RWPE1 (cell line): Measurements from ENCODE around the gene TPRG1.

ENCODE experiments used
- CTCF ChIA-PET: fragments of 350-600 bp; sonication (Branson Sonifier 250); formaldehyde crosslinking; extraction: SDS; loops from one replicate; lab custom pipeline; 2021; lab: Yijun Ruan, JAX
- POLR2A ChIA-PET: fragments of 400-600 bp; formaldehyde crosslinking; extraction: SDS; loops from one replicate; lab custom pipeline; 2020; ENCODE audit warnings: antibody characterized with exemption; ENCODE audit not compliant: low non-redundant PET; lab: Yijun Ruan, JAX
- DNase-seq: peaks from one replicate; pipeline ENCODE4 v3.0.0; 2012; ENCODE audit warnings: low spot score
- H3K27ac ChIP-seq: fragments of 450-650 bp; 2 replicates; pipeline ENCODE4 v1.5.1; 2017
- TF ChIP-seq, protein P1 (sequence below): fragments of 450-650 bp; conservative IDR thresholded peaks from 2 replicates; pipeline ENCODE4 v1.5.1; 2017; ENCODE audit warnings: low read depth, mild to moderate bottlenecking

Gene TPRG1

DNA sequence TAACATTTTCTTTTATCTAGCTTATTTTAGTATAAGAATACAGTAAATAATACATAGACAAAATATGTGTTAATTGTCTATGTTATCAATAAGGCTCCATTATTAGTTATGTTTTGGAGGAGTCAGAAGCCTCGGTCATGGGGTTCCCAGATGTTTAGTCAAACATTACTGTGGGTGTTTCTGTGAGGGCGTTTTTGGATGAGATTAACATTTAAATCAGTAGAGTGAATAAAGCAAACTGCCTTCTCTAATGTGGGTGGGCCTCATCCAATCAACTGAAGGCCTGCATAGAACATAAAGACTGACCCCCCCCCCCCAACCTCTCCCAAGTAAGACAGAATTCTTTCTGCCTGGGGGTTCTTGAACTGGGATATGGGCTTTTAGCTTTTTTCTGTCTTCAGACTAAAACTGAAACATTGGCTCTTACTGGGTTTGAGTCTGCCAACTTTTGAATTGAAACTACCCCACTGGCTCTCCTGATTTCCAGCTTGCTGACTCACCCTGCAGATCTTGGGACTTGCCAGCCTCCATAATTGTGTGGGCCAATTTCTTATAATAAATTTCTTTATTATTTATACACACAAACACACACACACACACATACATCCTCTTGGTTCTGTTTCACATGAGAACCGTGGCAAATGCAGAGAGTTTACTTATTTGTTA, 192.0 kb downstream of the TPRG1 start:
- H3K27ac ChIP-seq, result no peak overlapping the region
- TF ChIP-seq, protein P1, sequence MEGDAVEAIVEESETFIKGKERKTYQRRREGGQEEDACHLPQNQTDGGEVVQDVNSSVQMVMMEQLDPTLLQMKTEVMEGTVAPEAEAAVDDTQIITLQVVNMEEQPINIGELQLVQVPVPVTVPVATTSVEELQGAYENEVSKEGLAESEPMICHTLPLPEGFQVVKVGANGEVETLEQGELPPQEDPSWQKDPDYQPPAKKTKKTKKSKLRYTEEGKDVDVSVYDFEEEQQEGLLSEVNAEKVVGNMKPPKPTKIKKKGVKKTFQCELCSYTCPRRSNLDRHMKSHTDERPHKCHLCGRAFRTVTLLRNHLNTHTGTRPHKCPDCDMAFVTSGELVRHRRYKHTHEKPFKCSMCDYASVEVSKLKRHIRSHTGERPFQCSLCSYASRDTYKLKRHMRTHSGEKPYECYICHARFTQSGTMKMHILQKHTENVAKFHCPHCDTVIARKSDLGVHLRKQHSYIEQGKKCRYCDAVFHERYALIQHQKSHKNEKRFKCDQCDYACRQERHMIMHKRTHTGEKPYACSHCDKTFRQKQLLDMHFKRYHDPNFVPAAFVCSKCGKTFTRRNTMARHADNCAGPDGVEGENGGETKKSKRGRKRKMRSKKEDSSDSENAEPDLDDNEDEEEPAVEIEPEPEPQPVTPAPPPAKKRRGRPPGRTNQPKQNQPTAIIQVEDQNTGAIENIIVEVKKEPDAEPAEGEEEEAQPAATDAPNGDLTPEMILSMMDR, result no peak
- ChIA-PET POLR2A (no interaction called here), CTCF (interaction anchor here (0.7 kb wide), 1 partner anchor 123 kb away, joined by 3 read pairs; no protein-coding TSS in a partner anchor)
- DNase-seq, result no peak

DNA sequence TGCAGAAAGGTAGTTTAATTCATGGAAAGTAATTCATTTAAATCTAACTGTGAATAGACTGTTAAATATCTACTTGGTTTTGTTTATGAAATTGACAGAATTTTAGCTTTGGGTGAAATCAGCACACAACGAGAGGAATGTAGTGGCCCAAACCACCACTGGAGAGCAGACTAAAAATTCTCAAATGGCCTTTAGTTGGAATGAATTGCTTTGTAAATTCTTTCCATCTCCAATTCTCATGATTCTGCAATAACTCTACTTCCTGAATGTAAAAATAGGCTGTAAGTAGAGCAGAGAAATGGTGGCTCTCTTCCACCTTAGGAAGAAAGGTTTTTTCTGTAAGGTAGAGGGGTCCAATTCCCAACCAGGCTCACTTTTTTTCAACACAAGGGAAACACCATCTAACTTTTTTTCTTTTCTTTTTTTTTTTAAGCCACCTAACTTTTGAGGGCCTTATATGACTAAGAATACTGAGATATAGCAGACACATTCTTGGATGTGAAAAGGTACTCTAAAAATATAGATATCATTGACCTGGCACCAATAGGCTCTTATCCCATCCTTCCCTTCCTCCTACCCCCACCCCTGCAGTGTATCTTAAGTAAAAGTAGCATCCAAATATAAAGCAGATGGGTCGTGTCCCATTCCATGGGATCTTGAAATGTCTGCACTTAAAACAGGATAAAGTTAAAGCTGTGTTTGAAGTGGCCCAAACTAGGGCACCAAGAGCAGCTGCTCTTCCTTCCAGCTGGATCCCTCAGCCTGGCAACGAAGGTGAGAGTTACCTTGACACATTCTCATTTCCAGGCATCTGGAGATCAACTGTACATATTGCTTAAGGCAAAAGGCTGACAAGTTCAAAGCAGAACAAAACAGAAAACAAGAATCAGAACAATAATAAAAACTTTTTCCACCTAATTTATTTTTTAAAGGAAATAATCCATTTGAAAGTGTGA, 194.1 kb downstream of the TPRG1 start:
- CTCF ChIA-PET, result no interaction called here
- no peak overlapping the region for H3K27ac ChIP-seq
- no peak for DNase-seq
- POLR2A ChIA-PET, result no interaction called here
- TF ChIP-seq, protein P1, result no peak

DNA sequence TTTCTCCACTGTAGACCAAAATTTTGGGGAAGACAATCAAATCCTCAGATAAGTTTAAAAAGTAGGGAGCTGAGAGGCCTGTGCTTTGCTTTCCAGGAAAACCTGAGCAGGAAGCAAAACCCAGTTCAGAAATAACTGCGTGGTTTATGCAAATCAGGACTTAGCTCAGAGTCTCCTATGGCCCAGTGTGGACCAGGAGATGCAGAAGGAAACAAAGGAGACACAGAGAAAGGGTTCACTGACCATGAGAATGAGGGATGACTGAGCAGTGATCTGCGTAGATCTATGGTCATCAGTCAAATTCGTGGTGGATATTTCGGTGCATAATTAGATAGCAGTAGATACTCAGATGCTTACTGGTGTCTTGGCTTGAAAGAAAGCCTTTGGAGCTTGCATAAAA, 196.6 kb downstream of the TPRG1 start:
- TF ChIP-seq, protein P1, result no peak
- H3K27ac ChIP-seq, result no peak overlapping the region
- no peak for DNase-seq
- CTCF ChIA-PET, result no interaction called here
- POLR2A ChIA-PET, result no interaction called here

DNA sequence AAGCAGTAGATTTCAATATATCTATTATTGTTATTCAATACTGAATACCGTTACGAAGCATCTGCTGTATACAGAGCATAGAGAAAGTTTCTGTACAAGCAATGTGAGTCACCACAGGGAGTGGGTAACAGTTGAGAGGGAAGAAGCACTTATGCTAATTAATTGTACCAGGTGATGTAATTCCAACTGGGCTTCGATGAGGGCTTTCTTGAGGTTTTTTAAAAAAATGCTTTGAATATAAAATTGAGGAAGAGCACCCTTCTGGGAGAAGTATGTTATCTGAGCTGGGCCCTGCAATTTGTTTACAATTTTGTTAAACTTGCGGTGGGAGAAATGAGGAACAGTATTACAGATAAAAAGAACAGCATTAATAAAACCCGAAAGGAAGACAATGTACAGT, 197.9 kb downstream of the TPRG1 start:
- no peak for DNase-seq
- ChIA-PET POLR2A (no interaction called here), CTCF (no interaction called here)
- no peak overlapping the region for H3K27ac ChIP-seq
- TF ChIP-seq, protein P1, result no peak

DNA sequence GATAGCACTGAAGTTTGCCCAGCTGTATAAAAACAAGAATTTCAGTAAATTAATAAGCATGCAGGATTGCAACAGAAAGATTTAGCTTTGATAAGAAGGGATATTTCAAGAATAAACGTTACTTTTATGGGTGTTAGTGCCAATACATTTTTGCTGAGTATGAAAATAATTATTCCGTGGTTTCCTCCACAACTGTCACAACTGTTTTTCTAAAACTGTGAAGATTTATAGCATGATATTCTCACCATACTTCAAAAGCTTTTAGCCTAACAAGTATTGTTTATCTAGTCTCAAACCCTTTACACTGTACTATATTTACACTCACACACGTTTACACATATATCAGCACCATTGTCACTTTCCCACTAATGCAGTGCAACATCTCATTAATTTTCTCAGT, 200.5 kb downstream of the TPRG1 start:
- no peak for DNase-seq
- TF ChIP-seq, protein P1, result no peak
- ChIA-PET POLR2A (no interaction called here), CTCF (no interaction called here)
- H3K27ac ChIP-seq, result no peak overlapping the region
